HAP-1 (cell line): Measurements from ENCODE around the gene ASTN2.

ENCODE experiments used
- DNase-seq, 2 experiments: peaks; one replicate each; pipeline ENCODE4 v3.0.0-alpha.2; 2016 to 2020; ENCODE audit warnings: low spot score in 2 of 2
- H3K27me3 ChIP-seq: fragments of 250-450 bp; sonication (Bioruptor Pico); 2 replicates; pipeline ENCODE4 v1.5.1; 2020; ENCODE audit warnings: low read depth, mild to moderate bottlenecking, moderate library complexity
- H3K36me3 ChIP-seq: fragments of 250-450 bp; sonication (Bioruptor Pico); replicated peaks from 2 replicates; pipeline ENCODE4 v1.5.1; 2020; ENCODE audit warnings: mild to moderate bottlenecking
- H3K4me1 ChIP-seq: fragments of 250-450 bp; sonication (Bioruptor Pico); 2 replicates; pipeline ENCODE4 v1.5.1; 2020; ENCODE audit warnings: mild to moderate bottlenecking
- H3K4me3 ChIP-seq: fragments of 250-450 bp; sonication (Bioruptor Pico); 2 replicates; pipeline ENCODE4 v1.5.1; 2020; ENCODE audit warnings: mild to moderate bottlenecking, moderate library complexity
- H3K9me3 ChIP-seq: fragments of 250-450 bp; sonication (Bioruptor Pico); 2 replicates; pipeline ENCODE4 v1.5.1; 2020; ENCODE audit warnings: mild to moderate bottlenecking, moderate library complexity
- in situ Hi-C: fragments of 300-500 bp; cut with MboI; formaldehyde crosslinking; loops from 3 replicates; pipeline ENCODE4 v1.14.3; 2020; ENCODE audit warnings: low sequenced_read_pairs, inconsistent platforms, mixed read lengths

Gene ASTN2

DNA sequence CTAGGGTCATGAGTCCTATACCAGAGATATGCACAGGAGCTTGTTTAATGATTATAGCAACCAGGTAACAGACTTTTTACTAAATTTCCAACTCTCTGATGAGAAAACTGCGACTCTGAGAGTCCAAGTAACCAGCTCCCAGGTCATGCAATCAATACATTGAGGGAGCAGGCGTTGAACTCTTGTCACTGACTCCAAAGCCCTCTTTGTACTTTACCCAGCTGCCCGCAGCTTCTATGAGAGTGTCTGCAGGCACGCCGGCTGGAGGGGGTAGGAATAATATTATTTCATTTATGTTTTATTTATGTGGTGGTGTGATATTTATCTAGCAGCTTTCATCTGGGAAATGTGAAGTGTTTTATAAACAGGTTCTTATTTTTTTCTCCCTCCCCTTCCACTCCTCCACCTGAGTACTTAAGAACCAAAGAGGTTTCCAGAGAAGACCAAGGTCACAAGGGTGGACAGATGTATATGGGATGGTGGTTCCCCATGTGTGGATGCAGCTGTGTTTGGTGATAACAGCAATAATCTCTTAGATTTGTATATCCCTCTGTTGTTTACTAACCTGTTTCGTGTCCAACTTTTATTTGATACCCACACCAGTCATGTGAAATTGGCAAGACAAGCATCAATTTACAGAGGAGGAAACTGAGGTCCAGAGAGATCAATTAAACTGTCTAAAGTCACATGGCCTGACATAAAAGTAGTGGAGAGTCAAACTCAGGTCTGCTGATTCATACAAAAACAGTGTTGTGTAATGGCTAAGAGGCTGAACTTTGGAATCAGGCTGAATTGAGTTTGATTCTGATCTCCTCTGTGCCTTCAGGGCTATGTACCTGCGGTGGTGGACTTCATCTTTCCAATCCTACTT, 867.9 kb downstream of the ASTN2 start:
- in situ Hi-C loops: no loop called here
- H3K4me1 ChIP-seq: no peaks in the 10 kb centered on the region
- no peaks in the 10 kb centered on the region for H3K9me3 ChIP-seq
- no peak overlapping the region for H3K4me3 ChIP-seq
- DNase-seq: no peak
- no peaks in the 10 kb centered on the region for H3K27me3 ChIP-seq
- no peaks in the 10 kb centered on the region for H3K36me3 ChIP-seq

DNA sequence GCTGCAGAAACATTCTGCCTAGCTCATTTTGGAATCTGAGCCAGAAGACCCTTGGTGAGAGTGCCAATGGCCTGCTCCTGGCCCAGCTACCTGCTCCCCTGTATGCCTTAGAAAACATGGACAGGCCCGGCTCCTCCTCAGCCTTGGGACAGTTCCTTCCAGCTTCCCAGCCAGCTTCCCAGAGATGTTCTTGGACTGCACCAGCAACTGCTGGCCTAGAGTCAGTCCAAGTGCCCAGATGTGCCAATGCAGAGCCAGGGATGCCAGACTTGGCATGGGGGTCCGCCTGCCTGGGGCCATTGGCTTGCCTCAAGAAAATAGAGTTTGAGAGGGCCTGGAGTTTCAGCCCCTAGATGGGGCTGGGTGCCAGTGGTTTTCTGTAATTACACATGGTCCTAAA, 870.0 kb downstream of the ASTN2 start:
- Histone ChIP-seq H3K4me1 (no peaks in the 10 kb centered on the region), H3K9me3 (no peaks in the 10 kb centered on the region), H3K36me3 (no peaks in the 10 kb centered on the region), H3K27me3 (no peaks in the 10 kb centered on the region), H3K4me3 (no peak overlapping the region)
- in situ Hi-C loops: no loop called here
- DNase-seq: no peak

DNA sequence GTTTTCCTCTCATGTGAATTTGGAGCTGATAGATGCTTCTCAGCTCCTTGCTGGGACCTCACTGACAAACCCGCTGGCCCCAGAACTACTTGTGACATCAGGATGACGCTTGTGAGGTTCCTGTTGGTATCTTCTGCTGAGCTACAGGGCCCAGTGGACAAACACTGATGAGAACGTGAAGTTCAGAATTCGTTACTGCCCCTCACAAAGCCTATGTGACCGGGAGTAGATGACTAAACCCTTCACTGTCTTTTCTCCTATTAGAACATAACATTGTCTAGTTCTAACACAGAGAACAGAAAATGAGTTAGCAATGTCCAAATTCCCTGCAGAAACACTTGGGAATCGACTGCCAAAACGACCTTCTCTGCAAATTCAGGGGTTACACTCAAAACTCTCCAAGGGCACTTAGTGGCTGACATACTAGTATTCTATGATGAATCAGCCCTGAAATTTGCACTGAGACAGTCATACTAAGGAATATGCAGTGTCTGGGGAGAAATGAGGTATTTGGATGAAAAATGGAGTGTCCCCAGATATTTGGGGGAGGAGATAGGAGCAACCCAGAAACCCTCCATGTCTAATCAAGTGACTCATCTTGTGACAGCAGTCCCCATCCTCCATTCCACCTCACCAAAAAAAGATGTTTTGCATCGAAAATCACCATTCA, 871.0 kb downstream of the ASTN2 start:
- in situ Hi-C loops: no loop called here
- DNase-seq: no peak
- no peaks in the 10 kb centered on the region for H3K4me1 ChIP-seq

DNA sequence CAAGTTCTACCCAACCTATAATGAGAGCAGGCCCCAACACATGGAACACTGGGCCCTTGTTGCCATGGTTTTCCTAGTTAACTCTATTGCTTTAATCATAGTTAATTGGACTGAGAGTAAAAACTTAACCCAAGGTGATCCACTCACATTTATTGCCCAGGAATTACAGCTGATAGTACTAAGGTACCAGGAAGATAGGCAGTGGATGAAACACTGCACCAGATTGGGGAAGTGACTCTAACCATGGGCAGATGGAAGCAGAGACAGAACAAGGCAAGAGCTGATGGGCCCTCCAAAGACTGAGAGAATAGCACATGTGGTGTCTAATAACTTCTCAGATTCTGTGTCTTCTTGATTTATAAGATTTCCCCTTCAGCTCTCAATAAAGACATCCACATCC, 873.5 kb downstream of the ASTN2 start:
- DNase-seq: no peak
- Histone ChIP-seq H3K27me3 (no peaks in the 10 kb centered on the region), H3K9me3 (no peaks in the 10 kb centered on the region; the same call in 1 of the 2 replicates), H3K4me1 (no peaks in the 10 kb centered on the region), H3K36me3 (no peaks in the 10 kb centered on the region), H3K4me3 (no peak overlapping the region)
- in situ Hi-C loops: no loop called here

More for the DNA sequence above, 871.0 kb downstream of the ASTN2 start:
- no peak overlapping the region for H3K4me3 ChIP-seq
- no peaks in the 10 kb centered on the region for H3K36me3 ChIP-seq
- no peaks in the 10 kb centered on the region for H3K27me3 ChIP-seq
- no peaks in the 10 kb centered on the region for H3K9me3 ChIP-seq

DNA sequence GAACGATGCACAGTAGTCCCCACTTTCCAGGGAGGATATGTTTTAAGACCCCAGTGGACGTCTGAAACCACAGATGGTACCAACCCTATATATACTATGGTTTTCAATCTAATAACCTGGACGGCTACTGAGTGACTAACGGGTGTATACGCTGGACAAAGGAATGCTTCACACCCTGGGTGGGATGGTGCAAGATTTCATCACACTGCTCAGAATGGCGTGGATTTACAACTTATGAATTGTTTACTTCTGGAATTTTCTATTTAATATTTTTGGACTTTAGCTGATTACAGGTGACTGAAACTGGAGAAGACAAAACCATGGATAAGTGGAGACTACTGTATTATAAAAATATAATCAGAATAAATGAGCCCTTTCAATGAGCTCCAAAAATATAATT, 875.3 kb downstream of the ASTN2 start:
- no peak for DNase-seq
- no peaks in the 10 kb centered on the region for H3K36me3 ChIP-seq
- no peaks in the 10 kb centered on the region; the same call in 1 of the 2 replicates for H3K9me3 ChIP-seq
- H3K4me1 ChIP-seq: no peaks in the 10 kb centered on the region
- in situ Hi-C loops: no loop called here
- no peaks in the 10 kb centered on the region for H3K27me3 ChIP-seq
- no peak overlapping the region for H3K4me3 ChIP-seq

DNA sequence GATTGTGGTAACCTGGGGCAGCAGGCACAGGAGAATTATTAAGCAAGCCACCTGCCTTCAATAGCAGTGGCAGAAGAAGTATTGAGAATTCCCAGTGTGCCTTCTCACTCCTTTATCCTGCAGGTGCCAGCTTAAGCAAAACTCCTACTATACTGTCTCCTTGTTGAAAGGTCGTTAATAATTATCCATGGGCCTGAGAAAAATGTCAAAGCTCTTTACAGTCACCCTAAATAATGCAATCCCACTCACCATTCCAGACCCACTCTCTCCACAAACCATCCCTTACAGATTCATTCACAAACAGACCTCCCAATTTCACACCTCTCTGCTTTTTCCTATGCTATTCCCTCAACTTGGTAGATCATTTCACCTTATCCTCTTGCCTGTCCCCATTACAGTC, 889.2 kb downstream of the ASTN2 start:
- no peaks in the 10 kb centered on the region for H3K4me1 ChIP-seq
- no peaks in the 10 kb centered on the region; the same call in 1 of the 2 replicates for H3K9me3 ChIP-seq
- no peaks in the 10 kb centered on the region for H3K27me3 ChIP-seq
- no peaks in the 10 kb centered on the region for H3K36me3 ChIP-seq
- H3K4me3 ChIP-seq: no peak overlapping the region
- no peak for DNase-seq
- in situ Hi-C loops: no loop called here

DNA sequence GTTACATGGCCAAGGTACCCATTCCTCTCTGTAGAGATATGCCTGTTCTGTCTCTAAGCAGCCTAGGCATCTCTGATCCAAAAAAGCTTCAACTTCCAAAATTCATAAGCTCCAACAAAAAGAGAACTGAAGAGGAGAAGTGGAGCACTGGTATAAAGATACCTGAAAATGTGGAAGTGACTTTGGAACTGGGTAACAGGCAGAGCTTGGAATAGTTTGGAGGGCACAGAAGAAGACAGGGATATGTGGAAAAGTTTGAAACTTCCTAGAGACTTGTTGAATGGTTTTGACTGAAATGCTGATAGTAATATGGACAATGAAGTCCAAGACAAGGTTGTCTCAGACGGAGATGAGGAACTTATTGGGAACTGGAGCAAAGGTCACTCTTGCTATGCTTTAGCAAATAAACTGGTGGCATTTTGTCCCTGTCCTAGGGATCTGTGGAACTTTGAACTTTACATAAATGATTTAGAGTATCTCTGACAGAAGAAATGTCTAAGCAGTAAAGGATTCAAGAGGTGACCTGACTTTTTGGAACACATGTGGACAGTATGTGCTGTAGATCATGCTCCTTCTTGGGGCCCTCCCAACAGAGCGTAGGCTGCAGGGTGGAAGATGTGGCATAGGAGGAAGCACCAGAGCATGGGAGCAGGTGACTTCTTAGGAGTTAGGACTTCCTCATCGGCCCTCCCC, 889.9 kb downstream of the ASTN2 start:
- in situ Hi-C loops: no loop called here

DNA sequence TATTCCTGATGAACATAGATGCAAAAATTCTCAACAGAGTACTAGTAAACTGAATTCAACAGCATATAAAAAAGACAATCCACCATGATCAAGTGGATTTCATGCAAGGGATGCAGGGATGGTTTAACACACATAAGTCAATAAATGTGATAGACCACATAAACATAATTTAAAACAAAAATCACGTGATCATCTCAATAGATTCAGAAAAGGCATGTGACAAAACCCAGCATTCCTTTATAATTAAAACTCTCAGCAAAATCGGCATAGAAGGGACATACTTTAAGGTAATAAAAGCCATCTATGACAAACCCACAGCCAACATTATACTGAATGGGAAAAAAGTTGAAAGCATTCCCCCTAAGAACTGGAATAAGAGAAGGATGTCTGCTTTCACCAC, 894.6 kb downstream of the ASTN2 start:
- DNase-seq: no peak
- no peaks in the 10 kb centered on the region for H3K36me3 ChIP-seq
- H3K4me1 ChIP-seq: no peaks in the 10 kb centered on the region
- H3K9me3 ChIP-seq: no peaks in the 10 kb centered on the region; the same call in 1 of the 2 replicates
- H3K4me3 ChIP-seq: no peak overlapping the region
- no peaks in the 10 kb centered on the region for H3K27me3 ChIP-seq
- in situ Hi-C loops: no loop called here

More for the DNA sequence above, 889.9 kb downstream of the ASTN2 start:
- Histone ChIP-seq H3K9me3 (no peaks in the 10 kb centered on the region; the same call in 1 of the 2 replicates), H3K4me3 (no peak overlapping the region), H3K4me1 (no peaks in the 10 kb centered on the region), H3K27me3 (no peaks in the 10 kb centered on the region), H3K36me3 (no peaks in the 10 kb centered on the region)
- DNase-seq: no peak

DNA sequence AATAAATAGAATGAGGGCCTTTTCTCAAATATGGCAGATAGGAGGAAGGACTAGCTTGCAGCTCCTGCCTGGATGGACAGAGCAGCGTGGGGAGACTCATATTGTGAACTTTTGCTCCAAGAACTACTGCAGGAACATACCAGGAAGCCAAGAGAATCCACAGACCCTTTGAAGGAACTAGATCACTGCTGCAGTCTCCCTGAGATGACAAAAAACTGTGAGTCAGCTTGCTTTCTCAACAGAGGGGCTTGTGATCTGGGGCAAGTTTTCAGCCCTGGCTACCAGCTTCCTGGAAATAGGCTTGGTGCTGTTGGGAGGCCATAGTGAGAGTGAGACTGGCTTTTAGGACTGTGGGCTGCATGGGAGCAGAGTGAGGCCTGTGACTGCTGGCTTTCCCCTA, 898.4 kb downstream of the ASTN2 start:
- Histone ChIP-seq H3K9me3 (no peaks in the 10 kb centered on the region; the same call in 1 of the 2 replicates), H3K27me3 (no peaks in the 10 kb centered on the region), H3K4me1 (no peaks in the 10 kb centered on the region), H3K36me3 (no peaks in the 10 kb centered on the region), H3K4me3 (no peak overlapping the region)
- in situ Hi-C loops: no loop called here
- DNase-seq: no peak

DNA sequence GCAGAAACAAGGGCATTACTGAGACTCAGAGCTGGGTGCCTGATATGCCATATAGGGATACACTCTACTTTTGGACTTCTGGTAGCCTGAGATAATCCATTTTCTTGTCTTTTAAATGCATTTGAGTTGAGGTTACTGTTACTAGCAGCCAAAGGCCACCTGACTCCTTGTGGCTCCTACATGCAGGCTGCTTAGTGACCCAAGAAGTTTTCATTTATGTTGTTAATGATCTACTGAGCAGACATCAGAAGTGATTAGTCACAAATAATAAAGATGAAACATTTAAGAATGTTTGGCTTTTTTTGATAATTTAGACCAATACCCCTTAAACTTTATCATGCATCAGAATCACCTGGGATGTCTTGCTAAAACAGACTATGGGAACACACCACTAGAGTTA, 899.3 kb downstream of the ASTN2 start:
- no peak overlapping the region for H3K4me3 ChIP-seq
- H3K9me3 ChIP-seq: no peaks in the 10 kb centered on the region
- H3K4me1 ChIP-seq: no peaks in the 10 kb centered on the region
- no peak for DNase-seq
- H3K36me3 ChIP-seq: no peaks in the 10 kb centered on the region
- H3K27me3 ChIP-seq: no peaks in the 10 kb centered on the region
- in situ Hi-C loops: no loop called here

DNA sequence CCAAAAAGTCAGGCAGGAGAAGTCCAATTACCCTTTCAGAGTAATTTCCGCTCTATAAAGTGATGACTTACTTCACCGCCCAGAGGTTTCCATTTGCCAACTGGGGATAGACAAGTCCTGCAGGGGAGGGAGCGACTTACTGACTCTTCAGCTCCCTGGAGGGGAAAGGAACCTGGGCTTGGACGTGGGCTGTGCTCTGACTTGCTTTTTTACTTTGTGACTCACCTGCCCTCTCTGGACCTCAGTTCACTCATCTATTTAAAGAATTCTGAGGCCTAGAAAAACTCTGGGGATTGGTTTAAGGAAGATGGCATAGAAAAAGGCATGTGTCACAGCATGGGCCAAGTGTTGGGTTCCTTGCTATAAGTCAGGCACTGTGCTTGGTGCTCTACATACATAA, 908.2 kb downstream of the ASTN2 start:
- Histone ChIP-seq H3K9me3 (no peaks in the 10 kb centered on the region), H3K36me3 (no peaks in the 10 kb centered on the region), H3K4me1 (no peaks in the 10 kb centered on the region), H3K4me3 (no peak overlapping the region), H3K27me3 (no peaks in the 10 kb centered on the region)
- in situ Hi-C loops: no loop called here
- DNase-seq: no peak

DNA sequence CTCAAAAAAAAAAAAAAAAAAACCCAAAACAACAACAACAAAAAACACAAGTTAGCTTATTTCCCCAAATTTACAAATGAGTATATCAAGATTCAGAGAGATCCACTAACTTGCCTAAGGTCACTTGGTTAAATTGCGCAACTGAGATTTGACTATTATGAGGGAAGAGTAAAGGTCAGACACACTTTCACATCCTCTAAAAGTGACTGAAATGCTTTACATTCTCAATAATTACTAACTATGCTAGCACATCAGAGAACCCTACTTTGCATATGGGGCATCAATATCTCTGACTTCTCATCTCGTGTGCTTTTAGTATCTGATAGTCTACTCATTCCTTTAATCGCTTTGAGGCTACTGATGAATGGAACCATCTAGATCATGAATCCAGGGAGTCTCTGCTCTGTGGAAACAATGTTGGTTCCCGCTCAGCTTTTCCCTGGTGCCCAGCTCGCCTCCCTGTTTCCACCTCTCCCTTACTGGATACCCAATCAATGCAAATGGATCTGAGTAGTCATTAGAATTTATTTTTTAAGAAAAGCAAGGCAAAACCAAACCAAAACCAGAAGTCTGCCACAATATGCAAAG, 909.9 kb downstream of the ASTN2 start:
- DNase-seq: no peak
- no peak overlapping the region for H3K4me3 ChIP-seq
- no peaks in the 10 kb centered on the region for H3K4me1 ChIP-seq

DNA sequence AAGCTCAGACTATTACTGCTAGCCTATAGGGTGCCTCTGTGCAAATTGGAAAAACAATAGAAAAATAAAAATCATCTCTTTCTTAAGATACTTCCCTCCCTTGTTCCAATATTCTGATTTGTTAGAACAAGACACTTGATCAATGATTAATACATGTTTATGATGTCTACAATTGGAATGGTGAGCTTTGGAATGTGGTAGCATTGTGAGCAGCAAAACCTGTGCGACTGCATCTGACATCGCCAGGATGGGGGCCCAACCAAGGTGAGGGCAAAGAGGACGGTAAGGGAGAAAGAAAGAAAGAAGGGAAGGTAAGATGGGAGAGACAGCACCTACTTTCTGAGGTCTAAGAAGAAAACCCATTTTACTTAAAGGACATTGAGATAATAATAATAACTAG, 910.8 kb downstream of the ASTN2 start:
- no peaks in the 10 kb centered on the region for H3K9me3 ChIP-seq
- DNase-seq: no peak
- H3K4me1 ChIP-seq: no peaks in the 10 kb centered on the region
- no peak overlapping the region for H3K4me3 ChIP-seq
- no peaks in the 10 kb centered on the region for H3K27me3 ChIP-seq
- H3K36me3 ChIP-seq: no peaks in the 10 kb centered on the region
- in situ Hi-C loops: no loop called here

More for the DNA sequence above, 909.9 kb downstream of the ASTN2 start:
- Histone ChIP-seq H3K36me3 (no peaks in the 10 kb centered on the region), H3K9me3 (no peaks in the 10 kb centered on the region), H3K27me3 (no peaks in the 10 kb centered on the region)
- in situ Hi-C loops: no loop called here
